A549 (cell line): ENCODE data around the gene CX3CR1.

ENCODE experiments used
- CTCF ChIP-seq: fragments of >200 bp; sonication (Bioruptor Twin); formaldehyde crosslinking; IDR thresholded peaks from 3 replicates; pipeline ENCODE4 v1.5.1; 2016
- EP300 ChIP-seq, 2 experiments: fragments of >200 bp; sonication (Bioruptor Twin); formaldehyde crosslinking; IDR thresholded peaks; 2 replicates in 1 of 2; 3 replicates in 1 of 2; pipeline ENCODE4 v1.6.1; 2016 to 2017
- FOSL2 ChIP-seq, 2 experiments: fragments of 450-650 bp in 1 of 2; fragments of >200 bp in 1 of 2; sonication (Bioruptor Twin) in 1 of 2; formaldehyde crosslinking; IDR thresholded peaks; 2 replicates each; pipeline versions ENCODE4 v1.5.0 to v1.6.1; 2016 to 2020; ENCODE audit warnings: mild to moderate bottlenecking in 1 of 2, moderate library complexity in 1 of 2
- MAFK ChIP-seq: fragments of 450-650 bp; IDR thresholded peaks from 2 replicates; pipeline ENCODE4 v1.6.1; 2014; ENCODE audit not compliant: partially characterized antibody
- POLR2A ChIP-seq: IDR thresholded peaks from 2 replicates; pipeline ENCODE4 v1.6.1; 2012; ENCODE audit warnings: mild to moderate bottlenecking, low read length
- RNF2 ChIP-seq: fragments of 200-600 bp; sonication (generic); IDR thresholded peaks from 2 replicates; pipeline ENCODE4 v1.6.1; 2016; ENCODE audit warnings: low read depth, mild to moderate bottlenecking, antibody characterized with exemption, moderate library complexity, borderline replicate concordance
- SREBF2 ChIP-seq: fragments of 450-650 bp; IDR thresholded peaks from 2 replicates; pipeline ENCODE4 v1.6.1; 2014; ENCODE audit warnings: mild to moderate bottlenecking, moderate library complexity

GRCh38 chr3:39323494-39323893 is 43.7 kb upstream of the CX3CR1 start:
- TF ChIP-seq POLR2A, result no peak
- TF ChIP-seq EP300 (IDR thresholded peaks at IDR 0.05), result no peak
- no peak for TF ChIP-seq RNF2
- TF ChIP-seq CTCF, result no peak
- TF ChIP-seq SREBF2, result no peak
- no peak for TF ChIP-seq MAFK
- no peak for TF ChIP-seq FOSL2 (IDR thresholded peaks at IDR 0.05)
- TF ChIP-seq FOSL2 (CRISPR knock-in tag; IDR thresholded peaks at IDR 0.05), result no peak
